GM19395 (cell line): ENCODE results near the gene B3GALT6.

ENCODE experiments used
- ATAC-seq: cut with Tn5 transposase; IDR thresholded peaks from one replicate; pipeline ENCODE4 v1.9.1; 2021; ENCODE audit warnings: mild to moderate bottlenecking, moderate library complexity; ENCODE audit not compliant: unreplicated experiment

B3GALT6 gene

GRCh38 chr1:1281533-1282321 is 49.7 kb downstream of the B3GALT6 start:
- no peak for ATAC-seq

GRCh38 chr1:1282998-1283397 is 51.0 kb downstream of the B3GALT6 start:
- no peak for ATAC-seq

GRCh38 chr1:1283821-1284220 is 51.8 kb downstream of the B3GALT6 start:
- no peak for ATAC-seq
